GM18870 (cell line): ENCODE results near the gene XYLT1.

Experiments used
- ATAC-seq: cut with Tn5 transposase; IDR thresholded peaks from one replicate; pipeline ENCODE4 v1.9.1; 2021; ENCODE audit warnings: moderate library complexity; ENCODE audit not compliant: unreplicated experiment

The XYLT1 gene

DNA sequence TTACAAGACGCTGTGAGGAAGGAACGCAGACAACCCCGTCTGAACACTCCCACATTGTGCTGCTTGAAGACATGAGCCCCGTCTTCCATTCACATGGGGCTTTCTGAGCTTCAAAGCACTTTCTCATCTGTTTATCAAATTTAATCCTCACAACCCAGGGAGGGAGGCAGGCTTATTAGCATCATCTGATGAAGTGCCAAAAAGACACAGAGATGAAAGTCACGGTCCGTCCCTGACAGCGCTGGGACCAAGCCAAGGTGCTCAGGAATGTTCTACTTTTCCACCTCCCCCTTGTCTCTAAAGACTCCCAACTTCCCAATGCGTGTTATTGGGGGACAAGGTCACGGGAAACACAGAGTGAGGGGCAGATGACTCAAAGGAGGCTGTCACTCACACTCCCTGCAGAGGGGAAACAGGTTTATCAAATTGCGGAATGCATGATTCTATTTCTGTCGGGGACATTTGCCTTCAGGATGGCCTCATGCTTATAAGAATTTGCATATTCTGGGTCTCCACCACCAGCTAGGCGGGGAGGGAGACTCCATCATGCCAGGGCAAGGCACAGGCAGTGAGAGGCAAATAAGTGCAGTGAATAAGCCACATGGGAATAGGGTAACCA, 10.7 kb downstream of the XYLT1 start:
- ATAC-seq: no peak

DNA sequence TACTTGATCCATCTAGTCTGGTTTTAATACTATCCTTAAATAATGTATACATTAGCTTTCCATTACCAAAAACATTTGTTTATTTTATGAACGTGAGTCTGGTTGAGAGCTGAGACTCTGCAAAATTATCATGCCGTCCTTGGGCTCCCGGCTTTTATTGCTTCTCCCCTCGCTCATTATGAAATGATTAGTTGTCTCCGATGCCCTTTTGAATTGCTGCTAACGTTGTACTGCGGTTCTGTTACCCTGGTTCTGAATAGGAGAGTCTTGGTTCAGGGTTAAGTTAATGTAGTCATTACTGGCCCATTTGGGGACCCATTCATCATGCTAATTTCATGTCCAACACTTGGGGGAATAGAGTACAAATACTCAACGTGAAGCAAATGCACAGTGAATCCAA, 12.8 kb downstream of the XYLT1 start:
- no peak for ATAC-seq

DNA sequence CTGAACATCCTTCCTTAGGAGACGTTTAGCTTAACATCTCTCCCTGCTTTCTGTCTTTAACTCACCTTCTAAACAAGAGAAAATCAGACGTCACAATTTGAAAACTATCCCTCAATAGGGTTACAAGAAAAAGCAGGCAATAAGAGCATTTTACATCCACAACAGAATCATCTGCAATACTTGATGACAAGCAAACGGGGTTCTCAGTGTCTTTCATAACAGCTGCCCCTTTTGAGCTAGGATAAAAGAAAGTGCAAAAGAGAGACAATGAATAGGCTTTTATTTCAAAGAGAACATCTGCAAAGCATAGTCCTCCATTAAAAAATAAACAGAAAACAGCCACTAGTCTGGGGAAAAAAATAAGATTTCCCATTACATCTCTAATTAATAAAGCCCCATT, 13.2 kb downstream of the XYLT1 start:
- no peak for ATAC-seq

DNA sequence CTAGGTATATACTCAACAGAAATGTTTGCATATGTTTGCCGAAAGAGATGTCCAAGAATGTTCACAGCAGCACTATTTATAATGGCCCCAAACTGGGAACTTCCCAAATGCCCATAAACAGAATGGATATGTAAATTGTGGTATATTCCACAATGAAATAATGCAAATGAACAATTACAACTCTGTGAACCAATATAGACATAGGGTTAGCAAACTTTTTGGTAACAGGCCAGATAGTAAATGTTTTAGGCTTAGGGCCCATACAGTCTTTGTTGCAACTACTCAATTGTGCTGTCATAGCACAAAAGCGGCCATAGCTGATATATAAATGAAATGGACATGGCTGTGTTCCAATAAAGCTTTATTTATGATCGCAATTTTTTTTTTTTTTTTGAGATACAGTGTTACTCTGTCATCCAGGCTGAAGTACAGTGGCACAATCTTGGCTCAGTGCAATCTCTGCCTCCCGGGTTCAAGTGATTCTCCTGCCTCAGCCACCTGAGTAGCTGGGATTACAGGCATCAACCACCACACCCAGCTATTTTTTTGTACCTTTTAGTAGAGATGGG, 16.5 kb downstream of the XYLT1 start:
- no peak for ATAC-seq

DNA sequence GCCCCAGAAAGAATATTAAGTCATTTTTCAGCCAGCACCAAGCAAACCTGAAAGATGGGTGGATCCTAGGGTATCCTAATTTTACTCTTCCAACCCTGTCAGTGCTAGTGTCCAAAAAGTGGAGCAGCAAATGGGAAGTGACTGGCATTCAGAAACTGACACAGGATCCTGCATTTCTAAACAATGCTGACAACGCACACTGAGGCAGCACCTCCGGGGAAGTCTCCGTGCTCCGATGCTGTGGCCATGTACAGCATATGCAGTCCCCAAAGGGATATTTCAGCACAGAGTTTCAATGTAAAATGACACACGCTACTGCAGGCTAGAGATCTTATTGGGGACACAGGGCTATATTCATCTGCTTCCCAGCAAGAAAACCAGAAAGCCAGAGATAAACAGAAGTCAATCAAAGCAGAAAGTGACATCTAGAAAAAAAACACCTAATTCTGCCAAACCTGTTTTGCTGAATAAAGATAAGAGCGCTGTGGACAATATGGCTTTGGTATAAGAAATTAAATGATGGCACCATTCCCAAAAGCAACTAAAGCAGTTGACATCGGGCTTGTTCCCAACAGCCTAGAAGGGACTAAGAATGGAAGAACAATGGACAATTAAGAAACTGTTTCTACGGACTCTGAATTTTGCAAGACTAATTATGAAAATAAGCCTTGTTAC, 17.3 kb downstream of the XYLT1 start:
- no peak for ATAC-seq

DNA sequence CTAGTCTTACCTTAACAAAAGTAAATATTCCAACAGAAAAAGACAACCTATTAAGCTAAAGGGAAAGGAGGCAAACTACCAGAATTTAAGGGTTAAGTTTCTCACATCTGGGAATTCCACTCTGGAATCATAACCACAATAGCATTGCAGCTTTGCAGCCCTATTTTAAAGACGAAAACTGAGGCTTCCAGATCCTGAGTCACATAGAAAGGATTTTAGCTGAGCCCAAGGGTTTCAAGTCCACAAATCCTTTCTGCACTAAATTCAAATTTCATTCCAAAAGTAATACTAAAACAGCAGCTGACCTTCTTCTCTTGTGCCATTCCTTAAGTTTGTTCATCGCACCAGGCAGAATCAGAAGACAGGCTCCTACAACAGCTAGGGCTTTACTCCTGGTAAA, 17.8 kb downstream of the XYLT1 start:
- ATAC-seq: no peak

DNA sequence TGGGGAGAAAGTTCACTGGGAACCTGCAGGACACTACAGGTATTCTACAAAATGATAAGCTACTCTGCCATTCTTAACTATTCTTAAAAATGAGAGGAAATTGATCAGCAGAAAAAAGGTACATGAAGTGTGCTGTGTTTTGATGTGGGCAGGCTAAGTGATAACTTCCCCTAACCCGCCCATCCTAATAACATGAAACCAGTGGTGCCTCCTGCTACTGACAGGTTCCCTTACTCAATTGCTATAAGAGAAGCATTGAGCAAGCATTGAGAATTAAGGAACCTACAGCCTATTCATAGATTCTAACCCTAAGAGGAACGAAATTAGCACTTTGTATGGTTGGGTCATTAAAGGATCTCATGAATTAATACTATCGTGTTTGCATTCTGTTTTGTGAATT, 18.9 kb downstream of the XYLT1 start:
- ATAC-seq: no peak

DNA sequence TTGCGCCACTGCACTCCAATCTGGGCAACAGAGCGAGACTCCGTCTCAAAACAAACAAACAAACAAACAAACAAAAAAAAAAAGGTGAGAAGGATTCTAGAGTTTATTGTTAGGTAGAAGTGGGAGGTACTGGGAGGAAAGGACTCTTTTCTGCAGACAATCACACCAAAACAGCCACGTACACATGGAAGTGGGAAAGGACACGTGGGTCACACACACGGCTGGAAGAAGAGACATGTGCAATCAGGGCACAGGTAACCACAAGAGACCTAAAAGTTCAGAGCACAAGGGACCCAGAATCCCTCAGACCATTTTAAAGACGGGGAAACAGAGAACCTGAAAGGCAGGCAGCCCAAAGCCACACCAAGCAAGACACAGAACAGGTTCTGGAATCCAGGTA, 20.5 kb downstream of the XYLT1 start:
- ATAC-seq: no peak

DNA sequence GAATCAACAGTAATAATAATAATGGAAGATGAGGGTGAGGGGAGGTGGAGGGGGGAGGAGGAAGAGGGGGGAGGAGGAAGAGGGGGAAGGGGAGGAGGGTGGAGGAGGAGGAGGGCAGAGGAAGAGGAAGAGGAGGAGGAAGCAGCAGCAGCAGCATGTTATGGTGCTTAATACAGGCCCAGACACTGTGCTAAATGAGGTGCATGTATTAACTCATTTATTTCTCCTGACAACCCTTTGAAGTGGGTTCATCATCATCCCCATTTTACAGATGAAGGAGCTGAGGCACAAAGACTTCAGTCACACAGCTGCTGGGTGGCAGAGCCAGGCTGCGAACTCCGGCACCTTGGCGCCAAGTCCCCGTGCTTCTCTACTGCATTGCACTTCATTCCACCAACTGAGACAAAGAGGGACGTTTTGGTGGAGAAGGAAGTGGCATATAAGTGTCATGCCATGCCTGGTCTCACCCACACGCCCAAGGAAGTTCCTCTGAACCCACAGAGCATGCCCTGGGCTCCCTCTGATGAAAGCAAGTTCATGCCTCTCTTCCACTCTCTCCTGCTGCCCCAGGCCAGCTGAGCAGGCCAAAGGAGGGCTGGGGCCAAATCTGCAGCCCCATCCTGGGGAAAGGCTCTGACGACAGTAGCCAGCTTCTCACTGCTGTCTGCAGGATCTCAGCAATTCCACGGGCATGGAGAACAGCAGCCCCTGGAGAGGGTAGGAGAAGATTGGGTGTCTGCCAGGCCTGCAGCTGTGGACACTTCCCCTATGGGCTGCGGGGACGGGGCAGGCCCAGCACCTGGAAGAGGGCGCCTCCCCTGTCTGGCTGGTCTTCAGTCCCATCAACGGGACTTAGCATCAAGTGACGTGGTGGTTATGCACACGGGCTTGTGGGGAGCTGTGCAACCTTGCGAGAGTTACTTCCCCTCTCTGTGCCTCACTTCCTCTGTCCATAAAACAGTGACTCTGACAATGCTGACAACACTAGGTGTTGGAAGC, 21.8 kb downstream of the XYLT1 start:
- no peak for ATAC-seq

DNA sequence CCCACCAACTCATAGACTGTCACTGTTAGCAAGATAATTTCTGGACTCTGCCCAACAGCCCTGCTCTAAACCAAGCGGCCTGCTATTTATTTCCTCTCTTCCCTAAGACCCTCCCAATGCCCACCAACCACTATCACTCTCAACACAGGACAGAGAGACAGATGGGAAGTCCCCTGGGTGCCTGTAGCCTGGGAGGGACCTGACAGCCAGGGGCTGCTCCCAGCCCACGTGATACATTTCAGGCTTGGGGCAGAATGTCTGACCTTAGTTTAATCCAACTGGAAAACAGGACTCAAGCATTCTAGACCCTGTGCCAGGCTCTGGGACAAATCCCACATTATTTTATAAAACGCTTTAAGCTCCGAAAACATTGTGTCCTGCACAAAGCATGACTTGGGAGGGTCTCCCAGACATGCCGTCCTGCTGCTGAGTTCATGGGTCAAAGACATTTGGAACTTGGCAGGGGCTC, 23.6 kb downstream of the XYLT1 start:
- ATAC-seq: no peak

DNA sequence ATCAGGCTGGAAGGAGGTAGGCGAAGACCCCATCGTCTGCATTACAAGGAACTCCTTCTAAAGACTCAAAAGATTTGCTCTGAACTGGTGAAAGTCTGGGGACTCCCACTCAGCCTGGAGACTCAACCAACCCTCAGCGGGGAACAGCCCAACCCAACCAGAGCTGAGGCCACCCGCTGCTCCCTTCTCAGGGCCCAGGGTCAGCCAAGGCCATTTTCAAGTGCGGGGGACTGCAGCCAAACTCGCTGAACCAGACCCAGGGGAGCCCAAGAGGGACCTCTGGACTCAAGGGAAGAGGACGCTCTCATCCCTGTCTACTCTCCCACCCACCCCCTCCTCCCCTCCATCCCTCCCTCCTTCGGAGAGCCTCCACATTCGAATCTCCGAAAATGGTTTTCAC, 24.1 kb downstream of the XYLT1 start:
- no peak for ATAC-seq

DNA sequence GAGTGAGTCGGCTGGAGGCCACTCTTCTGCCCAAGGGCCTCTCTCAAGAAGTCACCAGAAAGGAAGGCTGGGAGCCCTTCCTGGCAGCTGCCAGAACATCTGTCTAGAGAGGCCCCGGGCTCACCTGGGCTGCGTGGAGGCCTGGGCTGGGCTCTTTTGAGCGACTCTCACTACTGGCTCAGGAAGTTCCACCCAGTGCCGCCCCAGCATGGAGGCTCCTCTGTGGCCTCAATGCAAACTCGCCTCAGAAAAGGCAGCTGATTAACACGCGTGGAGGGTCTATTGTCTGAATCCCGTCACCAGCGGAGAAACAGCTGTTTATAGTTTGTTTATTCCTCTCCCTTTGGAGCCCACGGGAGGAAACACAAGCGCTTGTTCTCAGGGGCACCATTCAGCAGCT, 25.3 kb downstream of the XYLT1 start:
- ATAC-seq: no peak

DNA sequence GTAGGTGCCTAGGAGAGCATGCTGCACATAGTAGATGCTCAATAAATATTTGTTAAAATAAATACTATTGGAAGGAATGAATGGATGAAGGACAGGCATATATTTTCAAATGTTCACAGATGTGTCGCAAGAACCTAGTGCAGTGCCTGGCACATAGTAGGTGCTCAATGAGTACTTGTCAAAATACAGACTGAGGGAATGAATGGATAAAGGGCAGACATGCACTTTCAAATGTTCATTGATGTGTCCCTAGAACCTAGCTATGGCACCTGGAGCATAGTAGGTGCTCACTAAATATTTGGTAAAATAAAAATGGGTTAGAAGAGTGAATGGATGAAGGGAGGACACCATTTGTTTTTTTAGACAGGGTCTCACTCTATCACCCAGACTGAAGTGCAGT, 26.1 kb downstream of the XYLT1 start:
- no peak for ATAC-seq

DNA sequence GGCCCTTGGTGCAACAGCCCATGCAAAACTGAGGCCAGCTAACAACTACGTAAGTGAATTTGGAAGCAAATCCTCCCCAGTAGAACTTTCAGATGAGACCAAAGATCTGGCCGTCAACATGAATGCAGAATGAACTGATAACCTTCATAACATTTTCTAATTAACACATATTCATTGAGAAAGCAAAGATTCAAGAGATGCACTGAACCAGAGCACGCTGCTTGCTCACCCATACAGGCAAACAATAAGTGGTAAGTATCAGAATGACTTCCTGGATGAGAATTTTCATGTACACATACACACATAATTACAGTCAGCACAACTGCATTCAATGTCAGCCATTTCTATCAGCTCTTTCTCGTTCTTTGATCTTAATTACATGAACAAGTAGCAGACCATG, 30.6 kb downstream of the XYLT1 start:
- no peak for ATAC-seq

DNA sequence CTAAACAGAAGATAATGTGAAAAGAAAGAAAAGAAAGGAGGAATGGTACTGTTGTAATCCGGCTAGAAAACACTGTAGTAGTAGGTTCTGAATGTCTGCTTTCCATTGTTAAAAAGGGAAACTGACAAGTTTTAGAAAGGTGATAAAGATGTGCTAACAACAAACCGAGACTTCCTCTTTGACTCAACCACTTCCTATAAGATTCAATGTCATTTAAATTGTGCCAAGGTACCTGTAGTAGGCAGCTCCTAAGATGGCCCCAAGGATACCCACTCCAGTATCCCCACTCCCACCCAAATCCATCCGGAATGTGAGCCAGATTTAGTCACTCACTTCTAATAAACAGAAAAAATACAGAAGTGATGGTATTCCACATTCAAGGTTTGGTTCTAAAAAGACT, 31.2 kb downstream of the XYLT1 start:
- ATAC-seq: no peak

DNA sequence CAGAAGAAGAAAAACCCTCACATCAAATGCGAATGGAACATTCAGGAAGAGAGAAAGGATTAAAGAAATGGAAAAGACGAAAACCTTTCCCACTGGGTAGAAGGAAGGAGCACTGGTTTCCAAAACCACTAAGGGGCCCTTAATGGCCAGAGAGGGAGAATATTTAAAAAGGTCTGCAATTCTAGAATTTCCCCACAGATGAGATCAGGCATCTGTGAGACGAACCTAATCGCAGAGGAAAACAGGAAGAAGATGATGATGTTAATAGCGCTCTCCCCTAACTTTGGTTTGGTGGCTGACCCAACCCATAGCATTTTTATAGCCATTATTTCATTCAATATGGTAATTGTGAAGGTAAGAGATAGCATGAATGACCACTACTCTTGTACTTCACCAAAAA, 32.8 kb downstream of the XYLT1 start:
- ATAC-seq: no peak

DNA sequence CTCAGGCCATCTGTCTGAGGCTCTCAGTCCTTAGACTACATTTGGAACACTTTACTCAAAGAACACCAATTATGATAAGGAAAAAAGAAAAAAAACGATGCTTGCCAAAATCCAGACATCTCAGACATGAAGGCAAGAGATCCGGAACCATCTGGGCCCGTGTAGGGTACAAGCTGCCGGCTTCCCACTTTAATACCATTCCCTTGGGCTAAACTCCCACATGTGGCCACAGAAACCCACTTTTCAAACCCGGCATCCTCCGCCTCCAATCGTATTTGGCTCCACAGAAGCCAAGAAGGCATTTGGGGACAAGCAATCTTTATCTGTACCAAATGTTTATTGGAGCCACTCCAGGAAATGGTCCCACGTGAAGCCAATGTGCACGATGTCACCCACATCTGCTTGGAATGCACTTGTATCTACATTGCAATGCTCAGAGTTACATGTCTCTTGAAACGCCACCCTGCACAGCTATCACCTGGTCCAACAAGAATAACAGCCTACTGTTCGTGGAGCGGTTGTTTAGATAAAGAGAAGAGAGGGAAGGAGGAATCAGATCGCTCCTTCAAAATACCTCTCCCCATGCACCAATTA, 33.5 kb downstream of the XYLT1 start:
- ATAC-seq: no peak

DNA sequence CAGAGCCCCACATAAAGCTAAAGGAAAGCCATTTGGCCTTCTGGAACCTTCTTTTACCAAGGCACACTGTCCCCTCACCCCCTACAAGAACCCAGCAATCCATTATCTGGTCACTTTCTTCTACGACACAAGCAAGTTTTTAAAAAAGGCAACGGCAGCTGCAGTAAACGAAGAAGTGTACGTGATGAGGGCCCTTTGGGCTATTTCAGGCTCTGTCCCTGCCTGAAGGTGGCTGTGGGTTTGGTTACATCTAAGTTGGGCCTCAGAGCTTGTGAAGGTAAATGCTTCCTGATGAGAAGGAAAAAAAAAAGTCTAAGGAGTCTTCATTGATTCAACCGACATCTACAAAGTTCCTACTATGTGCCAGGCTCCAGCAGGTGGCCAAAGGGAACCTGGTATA, 35.4 kb downstream of the XYLT1 start:
- no peak for ATAC-seq

DNA sequence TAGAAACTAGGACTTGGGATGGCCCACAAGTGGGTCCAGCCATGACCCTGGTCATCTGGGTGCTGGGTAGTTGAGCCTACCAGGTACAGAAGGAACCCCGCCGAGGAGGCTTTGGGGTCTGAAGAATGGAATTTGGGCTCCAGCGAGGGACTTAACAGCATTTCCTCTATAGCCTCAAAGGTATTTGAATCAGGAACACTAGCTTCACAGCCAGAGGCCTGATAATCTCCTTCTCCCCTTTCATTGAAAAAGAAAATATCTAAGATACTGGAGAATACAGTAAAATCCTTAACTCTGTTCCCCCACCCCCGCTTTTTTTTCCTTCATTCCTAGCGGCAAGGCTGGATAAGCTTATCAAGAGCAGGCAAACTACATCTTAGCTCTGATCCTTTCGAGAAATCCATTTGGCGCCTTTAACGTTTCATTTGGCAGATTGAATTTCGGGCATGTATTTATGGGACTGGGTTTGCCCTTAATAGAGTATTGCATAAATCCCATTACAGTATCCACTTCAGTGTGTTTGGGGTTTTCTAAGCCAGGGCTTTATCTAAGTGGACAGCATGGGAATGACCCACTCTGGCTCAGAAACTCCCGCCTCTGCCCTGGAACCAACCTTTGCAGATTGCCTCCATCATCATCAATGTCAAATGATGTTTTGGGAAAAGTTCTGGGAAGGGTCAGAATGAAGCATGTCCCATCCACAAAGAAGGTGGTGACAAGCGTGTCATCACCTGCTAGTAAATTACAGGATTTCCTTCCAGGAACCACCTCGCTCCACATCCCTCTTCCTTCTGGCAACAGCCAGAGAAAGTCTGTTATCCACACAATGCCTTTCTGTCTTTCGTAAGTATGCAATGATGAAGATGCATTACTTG, 36.9 kb downstream of the XYLT1 start:
- ATAC-seq: no peak
